ENCODE results near the gene C16orf96.

DNA sequence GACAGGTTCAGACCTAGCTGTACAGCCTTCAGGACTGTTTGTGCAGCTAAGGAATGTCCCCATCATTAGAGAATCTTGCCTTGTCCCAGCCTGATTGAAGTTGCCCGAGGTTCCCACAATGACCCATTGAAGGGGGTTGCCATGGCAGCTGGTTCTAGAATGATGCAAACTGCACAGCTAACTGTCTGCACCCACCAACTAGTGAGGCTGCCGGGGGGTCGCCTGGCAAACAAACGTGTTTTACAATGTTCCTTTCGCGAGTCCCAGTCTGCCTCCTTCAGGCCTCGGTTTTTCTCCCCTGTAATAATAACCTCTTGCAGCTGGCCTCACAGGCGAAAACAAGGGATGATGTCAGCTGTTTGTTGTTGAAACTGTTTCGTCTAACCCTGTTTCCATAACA is 5.5 kb downstream of the C16orf96 start:
- TF ChIP-seq SUZ12 (IDR thresholded peaks at IDR 0.05; ENCODE audit: low read depth, low read length) (no peak), MXD1 (CRISPR knock-in tag; IDR thresholded peaks at IDR 0.05) (no peak), POLR2A (IDR thresholded peaks at IDR 0.05; ENCODE audit: insufficient read depth in 1 of 2, low read depth in 2 of 2, low read length in 2 of 2) (no peak), TRIM22 (IDR thresholded peaks at IDR 0.05) (no peak), NFYB (CRISPR knock-in tag; IDR thresholded peaks at IDR 0.05) (no peak), ZNF724P (CRISPR knock-in tag; IDR thresholded peaks at IDR 0.05; ENCODE audit: borderline replicate concordance) (no peak), ZNF569 (CRISPR knock-in tag; IDR thresholded peaks at IDR 0.05; ENCODE audit: borderline replicate concordance) (no peak), ZNF3 (CRISPR knock-in tag; IDR thresholded peaks at IDR 0.05) (no peak), EZH2 (conservative IDR thresholded peaks at IDR 0.05; ENCODE audit: low read depth, low read length) (no peak), POLR2AphosphoS5 (IDR thresholded peaks at IDR 0.05; ENCODE audit: low read depth, low read length) (no peak), MED1 (CRISPR knock-in tag; IDR thresholded peaks at IDR 0.05) (no peak), ZNF678 (CRISPR knock-in tag; IDR thresholded peaks at IDR 0.05) (no peak), ZNF207 (IDR thresholded peaks at IDR 0.05; ENCODE audit: borderline replicate concordance) (no peak)
- TF ChIP-seq, protein P1, sequence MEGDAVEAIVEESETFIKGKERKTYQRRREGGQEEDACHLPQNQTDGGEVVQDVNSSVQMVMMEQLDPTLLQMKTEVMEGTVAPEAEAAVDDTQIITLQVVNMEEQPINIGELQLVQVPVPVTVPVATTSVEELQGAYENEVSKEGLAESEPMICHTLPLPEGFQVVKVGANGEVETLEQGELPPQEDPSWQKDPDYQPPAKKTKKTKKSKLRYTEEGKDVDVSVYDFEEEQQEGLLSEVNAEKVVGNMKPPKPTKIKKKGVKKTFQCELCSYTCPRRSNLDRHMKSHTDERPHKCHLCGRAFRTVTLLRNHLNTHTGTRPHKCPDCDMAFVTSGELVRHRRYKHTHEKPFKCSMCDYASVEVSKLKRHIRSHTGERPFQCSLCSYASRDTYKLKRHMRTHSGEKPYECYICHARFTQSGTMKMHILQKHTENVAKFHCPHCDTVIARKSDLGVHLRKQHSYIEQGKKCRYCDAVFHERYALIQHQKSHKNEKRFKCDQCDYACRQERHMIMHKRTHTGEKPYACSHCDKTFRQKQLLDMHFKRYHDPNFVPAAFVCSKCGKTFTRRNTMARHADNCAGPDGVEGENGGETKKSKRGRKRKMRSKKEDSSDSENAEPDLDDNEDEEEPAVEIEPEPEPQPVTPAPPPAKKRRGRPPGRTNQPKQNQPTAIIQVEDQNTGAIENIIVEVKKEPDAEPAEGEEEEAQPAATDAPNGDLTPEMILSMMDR (CRISPR knock-in tag; IDR thresholded peaks at IDR 0.05) = no peak

Data from HepG2 (cell line).